IMR-90 (cell line): ENCODE results near the gene SURF1.

Experiments used
- CEBPB ChIP-seq: IDR thresholded peaks from 2 replicates; pipeline ENCODE4 v1.6.1; 2012; ENCODE audit warnings: low read depth, low read length, improper control_type of control experiment
- MAFK ChIP-seq: IDR thresholded peaks from 2 replicates; pipeline ENCODE4 v1.6.1; 2012; ENCODE audit warnings: low read depth, low read length, improper control_type of control experiment
- MXI1 ChIP-seq: IDR thresholded peaks from 2 replicates; pipeline ENCODE4 v1.6.1; 2012; ENCODE audit warnings: low read depth, mild to moderate bottlenecking, low read length, moderate library complexity, borderline replicate concordance
- NFE2L2 ChIP-seq: fragments of 150-350 bp; IDR thresholded peaks from 2 replicates; pipeline ENCODE4 v1.6.1; 2016; ENCODE audit warnings: low read depth, mild to moderate bottlenecking, low read length
- POLR2A ChIP-seq: IDR thresholded peaks from 2 replicates; pipeline ENCODE4 v1.6.1; 2012; ENCODE audit warnings: mild to moderate bottlenecking, low read depth, low read length
- RAD21 ChIP-seq: IDR thresholded peaks from 2 replicates; pipeline ENCODE4 v1.6.1; 2012; ENCODE audit warnings: low read length, improper control_type of control experiment
- RCOR1 ChIP-seq: IDR thresholded peaks from 2 replicates; pipeline ENCODE4 v1.6.1; 2012; ENCODE audit warnings: mild to moderate bottlenecking, low read length, improper control_type of control experiment; ENCODE audit not compliant: insufficient replicate concordance
- RFX5 ChIP-seq: IDR thresholded peaks from 2 replicates; pipeline ENCODE4 v1.8.0; 2012; ENCODE audit warnings: low read depth, mild to moderate bottlenecking, low read length, moderate library complexity
- TF ChIP-seq, protein P1 (sequence below): conservative IDR thresholded peaks from 2 replicates; pipeline ENCODE4 v1.5.1; 2012; ENCODE audit warnings: mild to moderate bottlenecking, low read depth, low read length, improper control_type of control experiment

DNA sequence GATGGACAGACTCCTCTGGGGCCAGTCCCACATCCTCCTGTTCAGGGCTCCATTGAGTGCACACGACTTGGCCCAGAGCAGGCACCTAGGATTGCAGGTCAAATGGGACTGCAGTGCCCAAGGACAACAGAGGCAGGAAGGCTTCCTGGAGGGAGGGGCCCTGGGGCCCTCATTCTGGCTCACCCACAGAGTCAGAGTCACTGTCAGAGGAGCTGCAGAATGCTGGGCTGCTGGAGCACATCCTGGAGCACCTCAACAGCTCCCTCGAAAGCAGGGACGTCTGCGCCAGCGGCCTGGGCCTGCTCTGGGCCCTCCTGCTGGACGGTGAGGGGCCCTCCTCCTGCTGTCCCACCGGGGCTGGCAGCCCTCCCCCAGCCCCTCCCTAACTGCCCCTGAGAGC is 46.4 kb upstream of the SURF1 start:
- TF ChIP-seq, protein P1, sequence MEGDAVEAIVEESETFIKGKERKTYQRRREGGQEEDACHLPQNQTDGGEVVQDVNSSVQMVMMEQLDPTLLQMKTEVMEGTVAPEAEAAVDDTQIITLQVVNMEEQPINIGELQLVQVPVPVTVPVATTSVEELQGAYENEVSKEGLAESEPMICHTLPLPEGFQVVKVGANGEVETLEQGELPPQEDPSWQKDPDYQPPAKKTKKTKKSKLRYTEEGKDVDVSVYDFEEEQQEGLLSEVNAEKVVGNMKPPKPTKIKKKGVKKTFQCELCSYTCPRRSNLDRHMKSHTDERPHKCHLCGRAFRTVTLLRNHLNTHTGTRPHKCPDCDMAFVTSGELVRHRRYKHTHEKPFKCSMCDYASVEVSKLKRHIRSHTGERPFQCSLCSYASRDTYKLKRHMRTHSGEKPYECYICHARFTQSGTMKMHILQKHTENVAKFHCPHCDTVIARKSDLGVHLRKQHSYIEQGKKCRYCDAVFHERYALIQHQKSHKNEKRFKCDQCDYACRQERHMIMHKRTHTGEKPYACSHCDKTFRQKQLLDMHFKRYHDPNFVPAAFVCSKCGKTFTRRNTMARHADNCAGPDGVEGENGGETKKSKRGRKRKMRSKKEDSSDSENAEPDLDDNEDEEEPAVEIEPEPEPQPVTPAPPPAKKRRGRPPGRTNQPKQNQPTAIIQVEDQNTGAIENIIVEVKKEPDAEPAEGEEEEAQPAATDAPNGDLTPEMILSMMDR: no peak
- no peak for TF ChIP-seq RCOR1
- TF ChIP-seq POLR2A: no peak
- no peak for TF ChIP-seq CEBPB
- no peak for TF ChIP-seq RAD21
- TF ChIP-seq MXI1: no peak
- TF ChIP-seq MAFK: no peak
- TF ChIP-seq RFX5: no peak
- no peak for TF ChIP-seq NFE2L2
